OCI-M2 (cell line): ENCODE results near the gene CALCOCO1.
"Not testable (repeated sequence)": the region's sequence is repeated elsewhere in the genome, so short reads cannot be mapped to it uniquely, and the experiment has no call there.

ENCODE experiments used
- DNase-seq: peaks from one replicate; lab custom pipeline; 2025; ENCODE audit not compliant: unreplicated experiment; lab: John Stamatoyannopoulos, UW

CALCOCO1 gene, protein sequence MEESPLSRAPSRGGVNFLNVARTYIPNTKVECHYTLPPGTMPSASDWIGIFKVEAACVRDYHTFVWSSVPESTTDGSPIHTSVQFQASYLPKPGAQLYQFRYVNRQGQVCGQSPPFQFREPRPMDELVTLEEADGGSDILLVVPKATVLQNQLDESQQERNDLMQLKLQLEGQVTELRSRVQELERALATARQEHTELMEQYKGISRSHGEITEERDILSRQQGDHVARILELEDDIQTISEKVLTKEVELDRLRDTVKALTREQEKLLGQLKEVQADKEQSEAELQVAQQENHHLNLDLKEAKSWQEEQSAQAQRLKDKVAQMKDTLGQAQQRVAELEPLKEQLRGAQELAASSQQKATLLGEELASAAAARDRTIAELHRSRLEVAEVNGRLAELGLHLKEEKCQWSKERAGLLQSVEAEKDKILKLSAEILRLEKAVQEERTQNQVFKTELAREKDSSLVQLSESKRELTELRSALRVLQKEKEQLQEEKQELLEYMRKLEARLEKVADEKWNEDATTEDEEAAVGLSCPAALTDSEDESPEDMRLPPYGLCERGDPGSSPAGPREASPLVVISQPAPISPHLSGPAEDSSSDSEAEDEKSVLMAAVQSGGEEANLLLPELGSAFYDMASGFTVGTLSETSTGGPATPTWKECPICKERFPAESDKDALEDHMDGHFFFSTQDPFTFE

DNA sequence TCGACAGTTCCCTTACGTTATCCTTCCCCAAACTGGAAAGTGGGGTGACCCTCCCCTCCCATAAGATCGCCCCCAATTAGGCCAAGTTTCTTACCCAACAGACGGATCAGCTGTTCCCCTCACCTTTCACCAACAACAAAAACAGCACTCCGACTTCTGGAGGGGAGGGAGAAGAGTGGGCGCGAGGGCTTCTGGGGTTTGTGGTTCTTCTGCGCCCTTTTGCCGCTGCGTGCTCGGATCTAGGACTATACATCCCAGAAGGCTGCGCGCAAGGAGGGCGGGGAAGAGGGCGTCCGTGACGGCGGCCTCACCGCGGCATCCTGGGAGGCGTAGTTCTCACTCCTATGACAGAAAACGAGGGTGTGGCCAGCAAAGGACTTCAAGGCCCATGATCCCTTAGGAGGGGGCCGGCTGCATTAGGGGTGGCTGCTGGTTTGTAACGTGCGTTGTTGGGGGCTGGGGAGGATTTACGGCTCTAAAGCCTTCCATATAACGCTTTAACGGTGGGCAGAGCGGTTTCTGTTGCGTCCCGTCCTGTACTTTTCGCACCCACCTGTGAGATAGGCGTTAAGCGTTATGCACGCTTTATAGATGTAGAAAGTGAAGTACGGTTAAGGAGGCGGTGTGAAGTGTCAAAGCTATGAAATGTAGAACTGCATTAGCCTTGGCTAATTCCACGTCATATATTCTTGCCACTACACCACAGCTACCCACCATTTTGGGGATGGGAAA is at the start of gene CALCOCO1:
CALCOCO1 (minus strand) TSS at position 143 of the 732 bp plus-strand sequence. CDS start 2,210 bp downstream, outside the sequence.
- peak; percentile 71 for DNase-seq

- no peak for DNase-seq
Observed at GRCh38 chr12:53776872-53777271, 49.6 kb upstream of the CALCOCO1 start.

DNA sequence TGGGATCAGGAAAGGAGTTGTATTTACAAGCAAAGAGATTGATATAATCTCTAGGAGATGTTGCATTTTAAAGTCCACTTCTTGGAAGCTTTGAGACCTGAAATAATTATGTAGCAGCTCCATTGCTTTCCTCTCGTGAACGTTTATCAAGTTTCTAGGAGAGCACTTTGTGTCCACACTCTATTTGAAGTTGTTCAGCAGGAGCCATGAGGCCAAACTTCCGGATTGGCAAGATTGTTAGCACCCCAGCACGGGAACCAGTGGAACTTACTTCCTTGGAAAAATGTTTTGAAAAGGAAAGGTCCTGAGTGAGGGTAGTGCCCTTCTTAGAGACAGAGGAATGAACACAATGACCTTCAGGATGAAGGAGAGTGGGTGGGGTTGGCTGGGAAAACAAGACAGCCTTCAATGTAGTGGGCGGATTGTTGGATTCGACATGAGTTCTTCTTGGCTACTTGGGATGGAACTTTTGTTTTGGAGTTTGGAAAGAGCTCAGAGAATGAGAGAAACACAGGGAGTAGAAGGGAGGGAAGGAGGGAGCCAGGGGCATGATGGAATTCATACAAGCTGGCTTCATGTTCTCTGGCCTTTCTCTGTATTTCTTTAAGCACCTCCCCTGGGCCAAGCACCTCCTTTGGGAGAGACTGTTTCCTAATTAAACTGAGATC is 48.4 kb upstream of the CALCOCO1 start:
- no peak for DNase-seq

- no peak for DNase-seq
Observed at GRCh38 chr12:53770281-53770680, 43.0 kb upstream of the CALCOCO1 start.

DNA sequence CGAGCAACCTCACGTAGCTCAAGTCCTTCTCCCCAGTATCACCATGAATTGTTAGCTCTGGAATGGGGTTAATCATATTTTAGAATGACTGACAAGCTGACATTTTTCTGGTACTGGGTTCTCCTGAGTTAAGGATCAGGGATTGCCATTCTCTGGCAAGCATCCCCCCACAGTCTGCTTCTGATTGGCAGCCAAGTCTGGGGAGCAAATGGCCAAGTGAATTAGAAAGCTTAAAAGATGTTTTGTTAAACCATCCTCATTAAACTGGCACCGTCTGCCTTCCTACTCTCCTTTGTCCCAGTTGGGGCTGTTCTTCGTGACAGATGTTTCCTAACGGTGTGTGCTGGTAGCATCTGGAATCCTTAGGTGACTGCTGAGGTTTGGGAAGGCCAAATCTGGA is 41.7 kb upstream of the CALCOCO1 start:
- no peak for DNase-seq

DNA sequence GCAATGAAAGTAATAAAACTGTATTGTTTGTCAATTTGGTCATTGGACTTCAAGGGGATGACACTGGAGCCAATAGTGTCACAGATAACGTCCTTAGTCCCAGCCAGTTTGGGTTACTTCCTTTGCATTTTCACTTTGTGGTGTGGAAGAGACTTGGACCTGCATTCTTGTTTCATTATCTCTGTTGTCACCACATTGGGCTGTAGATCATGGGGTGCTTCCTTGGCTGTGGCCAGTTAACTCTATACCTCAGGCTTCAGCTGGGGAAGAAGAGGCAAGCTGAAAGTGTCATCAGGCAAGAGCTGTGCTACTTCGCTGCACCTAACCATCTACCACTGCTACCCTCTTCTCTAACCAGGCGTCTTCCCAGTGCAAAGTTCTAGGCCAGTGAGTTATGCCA is 39.6 kb upstream of the CALCOCO1 start:
- no peak for DNase-seq

DNA sequence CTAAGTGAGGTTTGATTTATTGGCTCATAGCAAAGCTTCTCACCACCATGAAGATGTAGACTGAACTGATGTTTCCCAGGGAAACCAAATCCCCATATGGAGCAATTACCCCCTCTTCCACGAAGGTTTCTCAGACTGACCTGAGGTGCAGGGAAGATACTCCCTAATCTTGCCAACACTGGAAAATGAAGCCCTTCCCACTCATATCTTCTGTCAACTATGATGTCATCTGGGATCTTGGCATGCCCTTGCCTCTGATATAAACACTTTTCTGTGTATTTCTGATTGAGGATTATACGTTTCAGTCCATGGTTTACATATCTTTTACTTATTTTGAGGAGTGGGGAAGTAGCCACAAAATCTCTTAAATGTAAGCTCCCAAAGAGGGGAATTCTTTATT is 38.6 kb upstream of the CALCOCO1 start:
- no peak for DNase-seq

- no peak for DNase-seq
Observed at GRCh38 chr12:53764615-53765014, 37.4 kb upstream of the CALCOCO1 start.

- DNase-seq, result not testable (repeated sequence)
Observed at GRCh38 chr12:53762793-53763192, 35.5 kb upstream of the CALCOCO1 start.

DNA sequence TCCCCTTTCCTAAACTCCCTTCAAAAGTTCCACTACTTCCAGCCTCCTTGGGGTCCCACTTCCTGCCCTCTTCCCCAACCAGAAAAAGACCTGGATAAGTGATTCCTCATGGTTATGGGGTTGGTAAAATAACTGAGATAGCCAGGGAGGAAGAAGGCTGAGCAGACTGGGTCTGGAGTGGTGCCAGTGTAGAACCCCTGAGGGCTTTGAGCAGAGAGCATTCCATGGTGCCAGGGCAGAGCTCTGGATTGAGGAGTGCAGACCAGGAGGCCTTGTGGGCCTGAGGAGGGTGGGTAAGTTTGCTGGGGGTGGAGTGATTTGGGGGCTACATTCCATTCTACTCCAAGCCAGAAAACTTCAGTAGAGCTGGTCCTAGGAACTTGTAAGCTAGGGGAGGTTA is 34.1 kb upstream of the CALCOCO1 start:
- no peak for DNase-seq

DNA sequence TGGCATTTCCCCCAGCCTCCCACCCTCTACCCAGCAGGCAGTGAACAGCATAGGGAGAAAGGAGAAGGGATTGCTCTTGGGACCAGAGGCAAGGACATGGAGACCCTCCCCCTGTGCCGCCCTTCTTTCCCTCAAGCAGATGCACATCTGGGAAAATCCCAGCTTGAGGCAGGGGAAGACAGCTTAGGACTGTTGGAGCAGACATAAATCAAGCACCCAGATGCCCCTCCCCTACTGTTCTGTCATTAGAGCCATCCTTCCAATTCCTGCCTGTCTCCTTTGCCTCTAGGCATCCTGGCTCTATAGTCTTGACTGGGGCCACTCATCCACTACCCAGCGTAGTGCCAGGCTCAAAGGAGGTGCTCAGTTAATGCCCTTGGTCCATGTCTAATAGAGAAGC is 32.0 kb upstream of the CALCOCO1 start:
- no peak for DNase-seq

GRCh38 chr12:53758730-53759103 is 31.5 kb upstream of the CALCOCO1 start:
- DNase-seq, result no peak

DNA sequence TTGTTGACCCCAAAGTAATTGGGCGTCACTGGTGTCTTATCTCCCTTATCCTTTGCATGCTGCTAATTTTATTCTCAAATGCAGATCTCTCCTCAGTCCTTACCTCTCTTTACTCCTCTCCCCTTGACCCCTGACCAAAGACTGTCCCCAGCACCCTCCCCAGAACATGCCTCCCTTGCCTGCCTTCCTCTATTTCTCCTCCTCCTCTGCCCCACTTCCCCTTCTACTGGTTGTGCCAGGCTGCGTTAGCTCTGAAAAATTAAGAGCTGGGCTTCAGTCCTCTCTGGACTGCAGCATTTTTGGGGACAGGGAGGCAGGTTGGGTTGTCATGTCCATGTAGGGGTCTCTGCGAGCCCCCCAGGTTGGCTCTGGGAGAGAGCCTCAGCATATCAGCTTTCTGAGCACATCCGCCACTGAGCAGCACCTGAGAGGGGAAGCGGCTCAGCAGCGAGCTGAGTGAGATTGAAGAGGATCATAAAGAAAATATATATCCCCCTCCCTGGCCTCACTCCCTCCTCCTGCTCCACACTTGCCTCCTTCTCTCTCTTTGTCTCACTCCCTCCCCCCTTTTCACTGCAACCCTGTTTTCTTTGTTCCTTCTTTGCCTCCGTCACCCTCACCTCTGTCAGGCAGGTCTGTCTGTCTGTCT is 31.0 kb upstream of the CALCOCO1 start:
- DNase-seq, result no peak

- no peak for DNase-seq
Observed at GRCh38 chr12:53757101-53757770, 30.0 kb upstream of the CALCOCO1 start.

DNA sequence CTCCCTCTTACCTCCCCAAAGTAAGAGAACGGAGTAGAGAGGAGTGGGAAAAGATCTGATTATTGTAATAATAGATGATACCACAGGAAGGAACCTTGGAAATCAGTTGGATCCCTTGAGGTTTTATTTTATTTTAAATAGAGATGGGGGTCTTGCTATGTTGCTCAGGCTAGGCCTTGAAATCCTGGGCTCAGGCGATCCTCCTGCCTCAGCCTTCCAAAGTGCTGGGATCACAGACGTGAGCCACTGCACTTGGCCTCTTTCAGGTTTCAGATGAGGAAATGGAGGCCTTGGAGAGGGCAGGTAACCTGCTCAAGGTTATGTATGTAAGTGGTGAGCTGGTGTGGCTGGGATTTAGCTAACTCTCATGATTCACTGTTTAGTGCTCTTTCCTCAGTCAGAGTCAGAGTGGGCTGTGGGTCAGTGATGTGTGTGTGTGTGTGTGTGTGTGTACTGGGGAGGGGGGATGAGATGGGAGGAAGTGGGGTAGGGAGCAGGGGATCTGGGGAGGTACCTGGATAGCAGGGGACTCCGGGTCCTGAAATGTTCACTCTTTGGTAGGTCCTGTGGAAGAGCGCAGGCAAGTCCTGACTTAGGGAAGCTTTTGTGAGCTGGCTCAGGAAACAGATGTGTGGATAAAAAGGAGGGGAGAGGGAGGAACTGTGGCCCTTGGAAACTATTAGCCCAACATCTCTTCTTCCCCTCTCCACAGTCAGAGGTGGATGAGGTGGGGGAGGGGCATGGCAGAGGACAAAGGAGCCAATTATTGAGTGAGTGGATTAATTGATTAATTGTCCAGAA is 29.2 kb upstream of the CALCOCO1 start:
- DNase-seq, result no peak

- DNase-seq, result no peak
Observed at GRCh38 chr12:53755893-53756292, 28.6 kb upstream of the CALCOCO1 start.

DNA sequence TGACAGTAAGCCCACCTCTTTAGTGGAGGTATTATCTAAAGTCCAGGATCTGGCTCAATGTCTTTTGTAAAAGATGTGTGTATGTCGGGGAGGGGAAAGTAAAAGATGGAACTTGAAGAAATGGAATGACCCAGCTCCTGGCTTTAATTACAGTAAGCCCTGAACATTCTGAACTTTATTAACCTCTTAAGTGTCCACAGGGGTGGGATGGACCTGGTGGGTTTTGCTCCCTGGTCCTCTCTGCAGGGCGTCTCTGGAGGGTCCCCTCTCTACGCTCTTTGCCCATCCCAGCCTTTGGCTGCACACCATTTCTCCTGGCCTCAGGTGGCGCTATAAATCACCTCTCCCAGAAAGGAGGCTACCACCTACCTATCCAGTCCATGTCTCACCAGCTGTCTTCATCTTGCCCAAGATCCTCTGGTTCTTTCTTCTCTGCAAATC is 28.2 kb upstream of the CALCOCO1 start:
- no peak for DNase-seq

GRCh38 chr12:53754633-53755264 is 27.5 kb upstream of the CALCOCO1 start:
- DNase-seq, result no peak

GRCh38 chr12:53754188-53754585 is 26.9 kb upstream of the CALCOCO1 start:
- no peak for DNase-seq
